HG03095 (cell line): ENCODE results near the gene OTOGL.
A peak's percentile ranks its signal among the peaks of the same experiment; 100 is the strongest.
"Not testable (repeated sequence)": the region's sequence is repeated elsewhere in the genome, so short reads cannot be mapped to it uniquely, and the experiment has no call there.

Experiments
- ATAC-seq: cut with Tn5 transposase; IDR thresholded peaks from one replicate; pipeline ENCODE4 v1.9.1; 2021; ENCODE audit warnings: moderate library complexity; ENCODE audit not compliant: unreplicated experiment

The OTOGL gene

GRCh38 chr12:80271780-80272179, 172.4 kb downstream of the OTOGL start:
- no peak for ATAC-seq

GRCh38 chr12:80272387-80272915, 173.1 kb downstream of the OTOGL start:
- ATAC-seq: no peak

GRCh38 chr12:80273144-80273543, 173.8 kb downstream of the OTOGL start:
- no peak for ATAC-seq

GRCh38 chr12:80277732-80278131, 178.4 kb downstream of the OTOGL start:
- ATAC-seq: no peak

- no peak for ATAC-seq
Observed at GRCh38 chr12:80282226-80282625, 182.9 kb downstream of the OTOGL start.

- ATAC-seq: no peak
Observed at GRCh38 chr12:80282761-80283160, 183.4 kb downstream of the OTOGL start.

- ATAC-seq: peak; percentile 37
Observed at GRCh38 chr12:80291108-80291754, 191.9 kb downstream of the OTOGL start.

GRCh38 chr12:80293347-80293746, 194.0 kb downstream of the OTOGL start:
- peak; percentile 59 for ATAC-seq

GRCh38 chr12:80293759-80294158, 194.4 kb downstream of the OTOGL start:
- peak; percentile 69 for ATAC-seq

- ATAC-seq: peak; percentile 49
Observed at GRCh38 chr12:80299219-80299618, 199.9 kb downstream of the OTOGL start.

GRCh38 chr12:80299976-80300375, 200.6 kb downstream of the OTOGL start:
- peak; percentile 74 for ATAC-seq

- ATAC-seq: not testable (repeated sequence)
Observed at GRCh38 chr12:80307436-80307835, 208.1 kb downstream of the OTOGL start.

GRCh38 chr12:80313209-80313608, 213.9 kb downstream of the OTOGL start:
- no peak for ATAC-seq

- ATAC-seq: no peak
Observed at GRCh38 chr12:80314741-80315140, 215.4 kb downstream of the OTOGL start.

- no peak for ATAC-seq
Observed at GRCh38 chr12:80316222-80316621, 216.9 kb downstream of the OTOGL start.

GRCh38 chr12:80317307-80317706, 218.0 kb downstream of the OTOGL start:
- no peak for ATAC-seq

- no peak for ATAC-seq
Observed at GRCh38 chr12:80317899-80318298, 218.6 kb downstream of the OTOGL start.

- no peak for ATAC-seq
Observed at GRCh38 chr12:80320121-80320678, 220.9 kb downstream of the OTOGL start.

- no peak for ATAC-seq
Observed at GRCh38 chr12:80321653-80322052, 222.3 kb downstream of the OTOGL start.

GRCh38 chr12:80325167-80325959, 226.0 kb downstream of the OTOGL start:
- ATAC-seq: no peak

GRCh38 chr12:80332827-80333226, 233.5 kb downstream of the OTOGL start:
- no peak for ATAC-seq

GRCh38 chr12:80352474-80352873, 253.1 kb downstream of the OTOGL start:
- ATAC-seq: no peak
